CD4-positive, alpha-beta T cell treated with Interleukin-17A for 1 hour (primary cell): ENCODE results near the gene DNAJB5.

Experiments used
- DNase-seq: peaks from one replicate; pipeline ENCODE4 v3.0.0-alpha.2; 2020

The DNAJB5 gene

GRCh38 chr9:34985311-34985899, 4.1 kb upstream of the DNAJB5 start:
- peak; percentile 68 for DNase-seq

DNA sequence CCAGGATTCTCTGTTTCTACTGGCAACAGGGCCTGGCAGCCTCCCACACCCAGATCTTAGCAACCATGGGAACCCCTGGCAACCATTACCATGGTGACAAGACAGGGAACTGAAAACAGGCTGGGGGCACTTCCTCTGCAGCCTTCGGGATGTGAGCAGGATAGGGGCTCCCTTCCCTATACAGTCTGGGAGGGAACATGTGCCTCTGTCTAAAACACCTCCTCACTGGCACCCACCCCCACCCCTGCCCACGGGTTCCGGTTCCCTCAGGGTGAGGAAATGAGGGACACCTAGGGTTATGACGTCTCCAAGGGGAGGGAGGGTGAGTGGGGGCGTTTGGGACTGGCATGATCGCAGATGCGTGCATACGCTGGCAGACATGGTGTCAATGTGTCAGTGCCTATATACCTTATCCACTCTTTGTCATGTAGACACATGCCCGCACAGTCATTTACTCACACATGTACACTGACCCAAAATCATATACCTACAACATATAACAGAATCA, 3.0 kb upstream of the DNAJB5 start:
- peak; percentile 80 for DNase-seq

GRCh38 chr9:34987160-34987901, 2.2 kb upstream of the DNAJB5 start:
- peak; percentile 25 for DNase-seq

GRCh38 chr9:34988218-34989002, 1.1 kb upstream of the DNAJB5 start:
- peak; percentile 76 for DNase-seq

DNA sequence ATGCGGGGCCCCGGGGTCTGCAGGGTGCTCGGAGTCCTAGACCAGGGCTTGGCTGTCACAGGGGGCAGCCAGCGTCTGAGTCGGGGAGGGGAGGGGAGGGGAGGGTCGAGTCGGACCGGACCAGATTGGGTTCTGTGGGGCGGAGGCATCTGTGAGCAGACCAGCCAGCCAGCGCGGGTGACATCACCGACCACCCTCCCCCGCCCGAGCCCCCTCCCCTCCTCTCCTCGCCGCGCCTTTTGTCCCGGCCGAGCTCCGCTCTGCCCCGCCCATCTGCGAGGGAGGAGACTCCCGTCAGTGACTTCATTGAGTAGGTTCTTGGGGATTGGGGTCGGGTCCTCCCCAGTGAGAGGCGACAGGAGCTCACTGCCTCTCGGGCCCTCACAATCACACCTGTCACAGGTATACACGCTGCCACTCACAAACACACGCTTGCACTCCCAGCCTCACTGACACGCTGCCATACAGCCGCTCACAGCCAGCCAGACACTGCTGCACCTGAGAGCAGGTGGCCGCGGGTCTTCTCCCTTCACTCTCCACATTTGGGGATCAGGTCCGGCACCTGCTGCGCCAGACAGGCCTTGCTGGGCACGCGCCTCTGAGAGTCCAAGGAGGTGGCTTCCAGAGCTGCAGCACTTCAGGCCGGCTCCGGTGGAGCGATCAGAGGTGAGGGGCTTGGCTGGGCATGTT, 546 bp downstream of the DNAJB5 start:
- peak; percentile 54 for DNase-seq

GRCh38 chr9:34990908-34991606, 1.5 kb downstream of the DNAJB5 start:
- no peak for DNase-seq

DNA sequence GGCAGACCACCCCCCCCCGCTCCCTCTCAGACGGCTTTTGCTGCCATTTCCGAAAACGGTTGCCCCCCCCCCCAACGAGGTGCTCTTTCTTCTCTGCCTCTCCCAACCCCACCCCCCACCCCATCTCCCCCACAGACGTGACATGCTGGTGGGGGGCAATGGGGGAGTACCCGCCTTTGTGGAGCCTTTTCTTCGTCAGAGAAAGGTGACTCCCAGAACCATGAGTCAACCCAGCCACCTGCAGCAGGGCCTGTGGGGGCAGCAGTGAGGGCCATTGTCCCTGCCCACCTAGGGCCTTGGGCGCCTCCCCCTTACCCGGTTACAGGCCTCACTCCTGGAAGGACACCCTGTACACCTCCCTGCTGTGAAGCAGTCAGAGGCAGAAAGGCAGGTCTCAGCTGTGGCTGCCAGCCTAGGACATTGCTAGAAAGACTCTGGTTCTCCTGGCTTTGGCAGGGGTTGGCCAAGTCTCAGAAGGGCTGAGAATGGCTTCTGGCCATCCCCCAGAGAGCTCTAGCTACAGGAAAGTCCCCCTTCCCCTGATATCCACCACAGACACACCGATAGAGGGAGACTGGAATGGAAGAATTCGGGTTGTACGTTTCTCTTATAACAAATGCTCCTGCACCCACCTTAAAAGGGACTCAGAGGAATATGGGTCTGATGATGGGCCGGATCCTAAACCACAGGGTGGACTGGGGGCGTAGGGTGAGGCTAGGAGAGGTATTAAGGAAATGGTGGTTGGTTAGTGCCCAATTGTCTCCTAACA, 2.2 kb downstream of the DNAJB5 start:
- DNase-seq, result no peak

DNA sequence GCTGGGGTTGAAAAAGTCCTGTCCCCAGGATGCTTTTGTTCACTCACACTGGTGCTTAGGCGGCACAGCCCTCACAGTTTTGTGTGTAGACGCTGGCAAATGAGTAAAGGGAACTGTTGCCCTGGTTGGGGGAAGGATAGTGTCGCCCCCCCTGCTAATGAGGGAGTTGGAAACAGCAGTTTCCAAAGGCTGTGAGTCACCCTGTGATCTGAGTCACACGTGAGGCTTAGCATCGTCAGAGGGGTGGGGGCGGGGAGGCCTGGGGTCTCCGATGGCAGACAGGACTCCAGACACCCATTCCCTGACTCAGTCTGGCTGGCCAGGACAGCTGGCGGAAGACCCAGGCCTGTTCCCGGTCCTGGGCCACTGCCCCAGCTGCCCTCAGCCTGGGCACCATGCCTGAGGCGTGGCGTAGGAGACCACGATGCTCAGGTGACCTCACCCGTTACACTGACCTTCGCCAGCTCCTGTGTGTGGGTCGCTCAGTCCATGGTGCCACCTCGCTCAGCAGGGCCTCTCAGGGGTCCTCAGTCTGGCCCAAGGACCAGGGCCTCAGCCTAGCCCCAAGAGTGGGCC, 2.9 kb downstream of the DNAJB5 start:
- no peak for DNase-seq

DNA sequence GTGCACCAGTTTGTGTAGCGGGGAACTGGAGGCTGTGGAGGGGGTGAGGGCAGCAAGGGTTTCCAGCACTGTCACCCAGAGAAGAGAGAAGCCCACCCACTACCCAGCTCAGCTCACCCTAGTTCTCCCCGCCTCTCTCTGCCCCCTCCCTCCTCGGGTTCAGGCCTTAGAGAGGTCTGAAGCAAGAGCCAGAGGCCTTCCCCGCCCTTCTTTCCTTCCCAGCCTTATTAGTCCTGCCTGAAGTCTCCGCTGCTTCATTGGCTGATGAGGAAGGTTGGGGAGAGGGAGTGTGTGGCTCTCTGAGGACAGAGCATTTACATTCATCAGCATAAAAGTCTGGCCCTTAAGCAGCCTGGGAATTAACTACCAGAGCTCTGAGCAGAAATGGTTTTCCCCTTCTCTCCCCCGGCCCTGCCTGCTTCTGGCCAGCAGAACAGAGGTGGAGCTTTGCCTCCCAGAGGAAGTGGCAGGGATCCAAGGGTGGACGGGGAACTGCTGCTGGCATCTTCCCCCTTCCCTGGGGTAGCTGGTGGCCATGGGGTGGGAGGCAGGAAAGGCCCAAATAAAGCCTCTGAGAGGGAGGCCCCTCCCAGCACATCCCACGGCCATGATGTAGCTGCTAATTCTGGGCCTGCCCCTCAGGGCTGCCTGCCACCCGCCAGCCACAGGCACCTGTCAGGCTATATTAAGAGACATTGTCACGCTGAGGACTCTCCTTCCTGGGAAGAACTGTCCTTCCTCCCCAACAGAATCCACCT, 4.1 kb downstream of the DNAJB5 start:
- no peak for DNase-seq

DNA sequence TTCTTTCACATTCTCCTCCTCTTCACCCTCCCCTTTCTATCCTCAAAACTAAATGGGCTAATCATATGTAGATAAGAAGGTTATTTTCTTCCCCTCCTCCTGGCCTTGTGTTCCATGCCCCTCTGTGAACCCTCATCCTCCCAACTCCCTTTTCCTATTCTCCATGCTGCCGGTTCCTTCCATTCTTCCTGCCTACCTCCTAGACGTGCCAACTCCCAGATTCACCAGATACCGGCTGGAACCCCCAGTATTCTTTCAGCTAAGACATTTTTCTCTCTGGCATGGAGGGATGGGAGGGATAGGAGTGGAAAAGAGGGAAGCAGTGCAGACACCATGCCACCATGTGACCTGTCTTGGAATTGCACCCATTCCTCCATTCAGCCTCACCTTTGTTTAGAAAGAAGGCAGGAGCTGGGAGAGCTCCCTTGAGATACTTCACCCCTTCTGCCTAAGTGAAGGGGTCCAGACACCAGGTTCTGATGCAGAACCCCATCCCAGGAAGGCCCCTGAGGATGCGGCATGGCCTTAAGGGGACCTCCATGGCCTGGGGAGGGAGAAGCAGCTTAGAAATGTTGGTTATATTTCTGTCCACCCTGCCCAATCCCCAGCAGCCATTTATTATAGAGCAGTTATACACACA, 4.8 kb downstream of the DNAJB5 start:
- DNase-seq, result no peak

- DNase-seq, result no peak
Measured at GRCh38 chr9:34994900-34995669, 5.5 kb downstream of the DNAJB5 start.

DNA sequence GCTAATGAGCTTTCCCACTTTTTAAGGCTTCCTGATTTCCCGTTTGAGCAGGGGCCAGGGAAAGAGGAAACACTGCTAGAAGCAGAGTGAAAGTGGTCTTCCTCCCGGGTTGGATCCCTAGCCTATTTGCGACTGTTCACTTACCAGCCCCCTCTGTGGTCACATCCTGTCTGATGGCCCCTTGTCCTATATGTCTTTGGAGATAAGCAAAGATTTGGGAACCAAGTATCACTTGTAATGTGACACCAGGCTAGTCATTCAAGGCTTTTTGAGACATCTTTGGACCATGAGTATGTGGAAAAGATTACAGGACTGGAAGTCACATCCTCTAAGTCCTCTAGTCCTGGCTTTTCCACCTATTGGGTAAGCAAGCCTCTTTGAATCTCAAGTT, 6.1 kb downstream of the DNAJB5 start:
- no peak for DNase-seq

DNA sequence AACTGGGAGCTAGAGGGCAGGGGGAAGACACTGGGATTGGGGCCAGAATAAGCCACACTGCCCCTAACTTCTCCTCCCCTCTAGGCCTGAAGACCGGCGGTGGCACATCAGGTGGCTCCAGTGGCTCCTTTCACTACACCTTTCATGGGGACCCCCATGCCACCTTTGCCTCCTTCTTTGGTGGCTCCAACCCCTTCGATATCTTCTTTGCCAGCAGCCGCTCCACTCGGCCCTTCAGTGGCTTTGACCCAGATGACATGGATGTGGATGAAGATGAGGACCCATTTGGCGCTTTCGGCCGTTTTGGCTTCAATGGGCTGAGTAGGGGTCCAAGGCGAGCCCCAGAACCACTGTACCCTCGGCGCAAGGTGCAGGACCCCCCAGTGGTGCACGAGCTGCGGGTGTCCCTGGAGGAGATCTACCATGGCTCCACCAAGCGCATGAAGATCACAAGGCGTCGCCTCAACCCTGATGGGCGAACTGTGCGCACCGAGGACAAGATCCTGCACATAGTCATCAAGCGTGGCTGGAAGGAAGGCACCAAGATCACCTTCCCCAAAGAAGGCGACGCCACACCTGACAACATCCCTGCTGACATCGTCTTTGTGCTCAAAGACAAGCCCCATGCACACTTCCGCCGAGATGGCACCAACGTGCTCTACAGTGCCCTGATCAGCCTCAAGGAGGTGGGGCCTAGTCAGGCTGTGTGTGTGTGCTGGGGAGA, 6.8 kb downstream of the DNAJB5 start:
- DNase-seq, result no peak

GRCh38 chr9:34996905-34997279, 7.3 kb downstream of the DNAJB5 start:
- no peak for DNase-seq

DNA sequence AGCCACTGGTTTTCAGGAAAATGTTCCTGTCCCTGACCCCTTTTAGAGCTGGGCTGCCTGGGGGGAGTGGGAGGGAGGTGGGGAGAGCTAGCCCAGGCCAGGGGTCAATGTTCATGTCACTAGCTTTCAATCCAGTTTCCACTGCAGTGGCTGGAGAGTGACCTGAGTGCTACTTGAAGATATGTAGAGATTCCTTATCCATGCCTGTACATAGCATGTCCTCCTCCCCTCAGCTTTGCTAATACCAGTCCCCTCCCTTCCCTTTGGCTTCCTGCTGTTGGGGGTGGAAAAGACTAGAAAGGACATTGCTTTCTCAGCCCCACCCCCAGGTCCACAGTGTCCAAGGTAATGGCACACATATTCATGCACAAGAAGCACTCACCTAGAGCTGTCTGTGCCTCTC, 7.8 kb downstream of the DNAJB5 start:
- DNase-seq, result no peak

DNA sequence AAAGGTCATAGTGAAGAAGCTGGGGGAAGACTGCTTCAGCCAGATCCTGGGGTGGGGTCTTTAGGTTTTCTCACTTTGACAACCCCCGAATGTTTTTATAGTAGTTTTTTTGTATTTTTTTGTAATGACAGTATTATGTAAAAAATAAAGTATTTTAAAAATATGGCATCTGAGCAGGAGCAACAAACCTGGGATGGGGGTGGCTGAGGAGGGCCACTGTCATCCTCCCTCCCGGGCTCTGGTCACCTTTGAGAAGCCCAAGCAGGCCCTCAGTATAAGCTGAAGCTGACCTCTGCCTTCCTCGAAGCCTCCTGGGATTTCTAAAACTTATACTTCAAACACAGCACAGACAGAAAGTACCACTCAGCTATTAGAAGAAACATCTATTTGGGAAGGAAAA, 8.7 kb downstream of the DNAJB5 start:
- no peak for DNase-seq

DNA sequence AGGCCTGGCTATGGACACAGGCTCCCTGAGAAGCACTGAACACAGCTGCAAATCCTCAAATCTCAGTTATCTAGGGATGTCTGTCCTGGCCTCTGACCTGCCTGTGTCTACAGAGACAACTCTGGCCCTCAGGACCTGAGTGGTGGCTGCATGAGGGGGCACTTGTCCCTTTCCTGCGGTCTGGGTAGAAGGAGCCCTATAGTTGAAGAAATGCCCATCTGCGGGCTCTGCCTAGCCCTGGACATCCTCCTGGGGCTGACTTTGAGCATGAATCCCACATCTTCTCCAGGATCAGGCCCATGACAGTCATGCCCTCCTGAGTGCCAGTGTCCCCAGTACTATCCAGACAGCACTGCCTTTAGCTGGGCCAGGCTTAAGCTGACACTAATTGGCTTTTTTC, 10.0 kb downstream of the DNAJB5 start:
- no peak for DNase-seq

DNA sequence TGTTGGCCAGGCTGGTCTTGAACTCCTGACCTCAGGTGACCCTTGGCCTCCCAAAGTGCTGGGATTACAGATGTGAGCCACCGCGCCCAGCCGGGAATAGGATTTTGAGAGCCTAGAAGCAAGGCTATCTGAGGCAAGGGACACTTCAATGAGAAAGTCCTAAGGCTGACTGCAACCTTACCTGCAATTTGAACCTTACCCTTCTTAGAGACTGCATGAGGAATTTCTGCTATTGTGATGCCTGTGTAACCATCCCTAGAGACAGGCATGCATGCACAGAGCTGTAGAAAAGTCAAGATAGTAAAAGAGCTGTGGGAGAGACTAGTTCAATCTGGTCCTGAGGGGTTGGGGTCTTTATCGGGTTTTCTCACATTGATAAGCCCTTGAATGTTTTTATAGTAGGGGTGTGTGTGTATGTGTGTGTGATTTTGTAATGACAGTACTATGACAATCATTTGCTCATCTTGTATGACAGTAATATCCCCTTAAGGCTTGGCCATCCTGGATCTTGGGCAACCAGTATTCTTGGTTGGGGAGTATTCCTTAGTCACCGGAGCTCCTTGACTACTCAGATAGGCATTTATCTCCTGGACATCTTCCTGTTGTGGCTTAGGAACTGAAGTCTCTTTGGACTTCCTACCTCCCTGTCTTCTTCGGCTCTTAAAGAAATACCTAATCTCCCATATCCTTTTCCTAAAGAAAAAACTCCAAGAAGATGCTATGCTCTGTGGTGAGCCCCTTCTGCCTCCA, 11.2 kb downstream of the DNAJB5 start:
- no peak for DNase-seq
